ENCODE results near the gene TNFAIP8L2. TPM values are rescaled to one million over a fixed set of nuclear protein-coding genes. Genes with fewer than 3 reads are reported as not detected.

Gene TNFAIP8L2
- total and polyA plus RNA-seq, 2 of the 4 experiments (the other 2 are of a cell fraction): not detected

- intact Hi-C loops (cut with micrococcal nuclease): no loop called here
- TF ChIP-seq MAZ (IDR thresholded peaks at IDR 0.05; ENCODE audit: borderline replicate concordance, low read depth, low read length) (peak; percentile 91), SMC3 (IDR thresholded peaks at IDR 0.05; ENCODE audit: low read depth, low read length) (no peak), CHD1 (IDR thresholded peaks at IDR 0.05; ENCODE audit: low read depth, low read length) (no peak), RFX5 (IDR thresholded peaks at IDR 0.05; ENCODE audit: low read depth, low read length) (no peak), FOS (IDR thresholded peaks at IDR 0.05; ENCODE audit: low read depth, low read length) (no peak), USF2 (IDR thresholded peaks at IDR 0.05; ENCODE audit: low read depth, low read length) (no peak), NFE2L2 (IDR thresholded peaks at IDR 0.05; ENCODE audit: low read depth, low read length) (no peak), RAD21 (IDR thresholded peaks at IDR 0.05; ENCODE audit: low read length) (no peak), RCOR1 (IDR thresholded peaks at IDR 0.05; ENCODE audit: insufficient replicate concordance, low read length) (peak; percentile 32), MXI1 (IDR thresholded peaks at IDR 0.05; ENCODE audit: borderline replicate concordance, low read depth, low read length) (peak; percentile 52; the same call in 1 of the 2 replicates)
- TF ChIP-seq, protein P1, sequence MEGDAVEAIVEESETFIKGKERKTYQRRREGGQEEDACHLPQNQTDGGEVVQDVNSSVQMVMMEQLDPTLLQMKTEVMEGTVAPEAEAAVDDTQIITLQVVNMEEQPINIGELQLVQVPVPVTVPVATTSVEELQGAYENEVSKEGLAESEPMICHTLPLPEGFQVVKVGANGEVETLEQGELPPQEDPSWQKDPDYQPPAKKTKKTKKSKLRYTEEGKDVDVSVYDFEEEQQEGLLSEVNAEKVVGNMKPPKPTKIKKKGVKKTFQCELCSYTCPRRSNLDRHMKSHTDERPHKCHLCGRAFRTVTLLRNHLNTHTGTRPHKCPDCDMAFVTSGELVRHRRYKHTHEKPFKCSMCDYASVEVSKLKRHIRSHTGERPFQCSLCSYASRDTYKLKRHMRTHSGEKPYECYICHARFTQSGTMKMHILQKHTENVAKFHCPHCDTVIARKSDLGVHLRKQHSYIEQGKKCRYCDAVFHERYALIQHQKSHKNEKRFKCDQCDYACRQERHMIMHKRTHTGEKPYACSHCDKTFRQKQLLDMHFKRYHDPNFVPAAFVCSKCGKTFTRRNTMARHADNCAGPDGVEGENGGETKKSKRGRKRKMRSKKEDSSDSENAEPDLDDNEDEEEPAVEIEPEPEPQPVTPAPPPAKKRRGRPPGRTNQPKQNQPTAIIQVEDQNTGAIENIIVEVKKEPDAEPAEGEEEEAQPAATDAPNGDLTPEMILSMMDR (conservative IDR thresholded peaks at IDR 0.05; ENCODE audit: low read depth, low read length): no peak
- TF ChIP-seq, protein P2, sequence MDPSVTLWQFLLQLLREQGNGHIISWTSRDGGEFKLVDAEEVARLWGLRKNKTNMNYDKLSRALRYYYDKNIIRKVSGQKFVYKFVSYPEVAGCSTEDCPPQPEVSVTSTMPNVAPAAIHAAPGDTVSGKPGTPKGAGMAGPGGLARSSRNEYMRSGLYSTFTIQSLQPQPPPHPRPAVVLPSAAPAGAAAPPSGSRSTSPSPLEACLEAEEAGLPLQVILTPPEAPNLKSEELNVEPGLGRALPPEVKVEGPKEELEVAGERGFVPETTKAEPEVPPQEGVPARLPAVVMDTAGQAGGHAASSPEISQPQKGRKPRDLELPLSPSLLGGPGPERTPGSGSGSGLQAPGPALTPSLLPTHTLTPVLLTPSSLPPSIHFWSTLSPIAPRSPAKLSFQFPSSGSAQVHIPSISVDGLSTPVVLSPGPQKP (IDR thresholded peaks at IDR 0.05; ENCODE audit: borderline replicate concordance, low read depth, low read length): 0 out of 2 replicates have a peak, but pooled peaks have one; percentile 48
These were observed 33.4 kb downstream of the TNFAIP8L2 start, which contains the start of gene VPS72 for GRCh38 chr1:151189637-151190445. VPS72 (minus strand) TSS chr1:151190197; CDS start chr1:151190121, 76 bp downstream.

More at GRCh38 chr1:151189637-151190445, 33.4 kb downstream of the TNFAIP8L2 start, which contains the start of gene VPS72:
- ChIA-PET POLR2A (ENCODE audit: unreplicated experiment) (interaction anchor here (1.3 kb wide), 2 partner anchors 65 to 91 kb away, joined by 3 to 4 read pairs; partner anchors contain the start of gene PSMD4), CTCF (interaction anchor here (0.7 to 1.4 kb wide), 5 partner anchors 12 to 151 kb away, joined by 3 to 7 read pairs (median 3); partner anchors contain the start of genes PSMD4 and TMOD4)
- H3K36me3 ChIP-seq (ENCODE audit: control insufficient read depth, insufficient read depth, low read length): peaks cover 7% of the 10 kb centered on the region
- H3K4ac ChIP-seq (ENCODE audit: low read depth, low read length): peak within 1 kb of the TSS; percentile 96
- H3K23ac ChIP-seq (ENCODE audit: low read depth, low read length): peak within 1 kb of the TSS; percentile 94
- H3K14ac ChIP-seq (replicated peaks; ENCODE audit: low read depth, low read length): peak within 1 kb of the TSS; percentile 97
- H2BK15ac ChIP-seq (ENCODE audit: low read depth, low read length): no peak within 1 kb of the TSS
- H3K4me2 ChIP-seq (ENCODE audit: low read depth, low read length): peak within 1 kb of the TSS; percentile 84
- H2BK120ac ChIP-seq (ENCODE audit: low read depth, low read length): no peak within 1 kb of the TSS; the same call in 1 of the 2 replicates
- peak within 1 kb of the TSS; percentile 93 for H3K9ac ChIP-seq (ENCODE audit: low read depth, low read length)
- peak within 1 kb of the TSS; percentile 93 for H2AK9ac ChIP-seq (replicated peaks; ENCODE audit: low read depth, low read length, poor library complexity)
- H4K91ac ChIP-seq (ENCODE audit: insufficient read depth, low read depth, low read length): peak within 1 kb of the TSS; percentile 59
- ATAC-seq (ENCODE audit: low read depth): peak; percentile 98
- H4K20me1 ChIP-seq (ENCODE audit: insufficient read depth, low read length): no peaks in the 10 kb centered on the region
- peak within 1 kb of the TSS; percentile 91 for H2AFZ ChIP-seq (replicated peaks; ENCODE audit: low read length, poor library complexity)
- H3K9me3 ChIP-seq (ENCODE audit: control insufficient read depth, insufficient read depth, low read length): no peaks in the 10 kb centered on the region
- H3K79me1 ChIP-seq (ENCODE audit: low read depth in 1 of 2, low read length in 2 of 2): peaks cover 29 to 45% of the 10 kb centered on the region in 2 experiments
- peak within 1 kb of the TSS; percentile 93 for H2AK5ac ChIP-seq (ENCODE audit: low read depth, low read length)
- peak within 1 kb of the TSS; percentile 73 for H3K4me3 ChIP-seq (ENCODE audit: insufficient read depth, low read depth, low read length)
- no peaks in the 10 kb centered on the region for H3K27me3 ChIP-seq (ENCODE audit: control insufficient read depth, insufficient read depth, low read length)
- peak within 1 kb of the TSS; percentile 44; the same call in 1 of the 2 replicates for H3K18ac ChIP-seq (ENCODE audit: low read depth, low read length)
- peak within 1 kb of the TSS; percentile 81 for H3K27ac ChIP-seq (ENCODE audit: insufficient read depth, low read length)
- BruUV-seq (replicated peaks): no TSS peak
- dilution Hi-C loops (cut with HindIII; ENCODE audit: low sequenced_read_pairs, unreplicated experiment): no loop called here
- peak within 1 kb of the TSS; percentile 80 for H3K56ac ChIP-seq (ENCODE audit: extremely low read depth, insufficient read depth, low read length)
- no peaks in the 10 kb centered on the region; the same call in 1 of the 2 replicates for H3K4me1 ChIP-seq (ENCODE audit: control insufficient read depth, insufficient read depth, low read length)
- in situ Hi-C loops (cut with MboI; ENCODE audit: low sequenced_read_pairs): loop anchor here (10.0 kb wide), 1 partner anchor 215 kb away; no protein-coding TSS in a partner anchor
- H3K9me1 ChIP-seq (ENCODE audit: insufficient read depth, low read length): peaks cover 12% of the 10 kb centered on the region; the same call in 1 of the 2 replicates
- peak within 1 kb of the TSS; percentile 79 for H4K5ac ChIP-seq (ENCODE audit: low read depth, low read length)
- peak; percentile 88 for DNase-seq
- peak within 1 kb of the TSS; percentile 67 to 99 for H4K8ac ChIP-seq (ENCODE audit: low read depth in 2 of 2, low read length in 2 of 2)
- no peak within 1 kb of the TSS for H2BK20ac ChIP-seq (ENCODE audit: low read depth, low read length)
- H2BK5ac ChIP-seq (ENCODE audit: low read depth, low read length, poor library complexity, severe bottlenecking): peak within 1 kb of the TSS; percentile 72
- WGBS, 2 experiments (ENCODE audit: extremely low coverage in 2 of 2, insufficient read length in 1 of 2): 1% methylated on average over 22 of the region's 42 CpGs; no CpG with 5 or more reads in 1 of the 2 experiments

All from IMR-90 (cell line).